Amygdala (tissue), 56 donors: ENCODE results near the gene ZNF608.

Experiments used
- DNase-seq, 56 donors: peaks; one replicate each; lab custom pipeline; 2025; lab: John Stamatoyannopoulos, UW

The ZNF608 gene

DNA sequence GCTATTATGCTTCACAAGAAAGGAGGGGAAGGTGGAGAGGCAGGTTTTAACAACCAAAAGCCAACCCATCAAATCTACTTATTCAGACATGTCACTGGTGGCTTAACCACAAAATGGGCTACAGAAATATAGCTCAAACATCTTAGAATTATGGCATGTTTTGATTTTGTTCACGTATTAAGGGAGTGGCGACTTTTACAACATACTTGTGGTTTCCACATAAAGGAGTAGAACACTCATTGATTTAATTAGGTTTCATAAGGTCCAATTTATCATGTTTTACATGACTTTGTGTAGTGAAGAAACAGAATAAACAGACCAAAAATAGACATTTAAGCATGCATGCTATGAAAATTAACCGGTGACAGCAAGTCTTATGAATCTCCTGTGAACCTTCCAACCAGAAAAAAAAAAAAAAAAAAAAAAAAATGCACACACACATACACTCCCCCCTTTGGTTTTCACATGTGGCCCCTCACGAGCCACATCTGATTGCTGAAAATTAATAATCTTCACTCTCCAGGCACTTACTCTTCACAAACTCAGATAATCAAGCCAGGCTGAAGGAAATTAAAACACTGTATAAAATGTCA, 5.4 kb downstream of the ZNF608 start:
- no peak for DNase-seq

DNA sequence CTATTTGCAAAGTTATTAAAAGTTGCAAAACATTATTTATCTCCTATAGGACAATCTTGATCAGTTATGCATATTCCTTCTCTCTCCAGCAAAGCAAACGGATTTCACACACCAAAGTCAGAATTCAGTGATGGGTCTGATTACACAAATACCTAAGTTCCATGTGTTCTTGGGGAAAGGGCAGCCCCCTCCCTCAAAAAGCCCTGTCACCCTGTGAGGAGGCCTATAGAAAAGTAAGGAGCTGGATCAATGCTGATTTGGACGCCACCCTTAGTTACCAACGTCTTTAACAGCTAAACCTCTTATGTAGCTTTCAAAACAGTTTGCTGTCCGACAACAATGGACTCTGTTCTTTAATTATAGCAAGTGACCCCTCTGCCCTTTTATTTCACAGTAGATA, 6.4 kb downstream of the ZNF608 start:
- DNase-seq = no peak

DNA sequence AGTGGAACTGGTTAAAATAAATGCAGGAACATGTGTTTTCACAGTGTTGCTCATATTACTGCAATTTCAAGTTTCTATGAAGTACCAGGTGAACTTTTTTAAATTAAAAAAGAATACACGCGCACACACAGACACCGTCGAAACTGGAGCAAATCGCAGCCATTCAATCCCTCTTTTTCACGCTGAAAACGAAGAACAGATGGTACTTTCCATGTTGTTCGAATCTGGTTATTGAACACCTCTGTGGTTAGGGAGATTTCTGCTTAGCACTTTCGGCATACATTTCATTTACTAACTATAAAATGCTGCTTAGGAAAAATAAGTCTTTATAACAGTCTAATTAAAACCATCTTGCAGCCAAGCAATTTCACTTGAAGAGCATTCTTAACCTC, 6.8 kb downstream of the ZNF608 start:
- DNase-seq = no peak

DNA sequence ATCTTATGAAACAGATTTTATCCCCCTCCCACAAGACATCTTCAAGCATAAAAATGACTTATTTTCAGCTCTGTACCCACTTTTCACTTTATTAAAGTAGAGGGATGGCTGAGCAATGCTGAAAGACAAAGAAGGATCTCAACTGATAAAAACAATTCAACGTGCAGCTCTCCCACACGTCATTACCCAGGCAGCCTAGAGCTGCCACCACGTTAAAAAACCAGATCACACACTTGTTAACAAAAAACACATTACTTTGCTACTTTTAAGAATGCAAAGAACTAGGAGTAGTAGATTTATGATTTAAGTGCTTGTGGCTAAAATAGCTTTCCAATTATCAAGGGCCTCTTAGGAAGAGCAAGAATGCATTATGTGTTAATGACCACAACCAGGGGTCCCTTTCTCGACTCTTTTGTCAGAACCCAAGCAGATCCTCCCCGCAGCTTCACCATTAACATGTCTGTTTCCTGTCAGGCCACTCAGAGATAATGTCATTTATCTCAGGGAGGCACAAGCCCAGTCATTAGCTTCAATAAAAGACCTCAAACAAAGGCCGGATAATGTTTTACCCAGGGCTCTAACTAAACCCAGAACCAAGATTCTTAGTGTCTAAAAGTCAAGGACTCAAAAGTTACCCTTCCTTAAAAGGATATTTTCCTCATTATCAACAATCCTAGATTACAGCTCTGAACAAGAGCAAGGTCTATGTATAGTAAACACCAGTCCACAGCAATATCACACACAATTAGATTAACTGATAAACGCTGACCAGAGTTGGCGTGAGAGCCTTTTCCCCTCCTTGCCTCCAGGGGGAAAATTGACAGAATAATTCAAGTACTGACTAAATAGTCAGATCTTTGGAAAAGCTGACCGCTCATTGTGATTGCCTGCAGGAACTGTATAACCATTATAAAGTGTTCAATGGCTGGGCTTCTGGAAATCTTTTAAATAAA, 7.5 kb downstream of the ZNF608 start:
- DNase-seq = peak in 1 of 56 donors; percentile 12

DNA sequence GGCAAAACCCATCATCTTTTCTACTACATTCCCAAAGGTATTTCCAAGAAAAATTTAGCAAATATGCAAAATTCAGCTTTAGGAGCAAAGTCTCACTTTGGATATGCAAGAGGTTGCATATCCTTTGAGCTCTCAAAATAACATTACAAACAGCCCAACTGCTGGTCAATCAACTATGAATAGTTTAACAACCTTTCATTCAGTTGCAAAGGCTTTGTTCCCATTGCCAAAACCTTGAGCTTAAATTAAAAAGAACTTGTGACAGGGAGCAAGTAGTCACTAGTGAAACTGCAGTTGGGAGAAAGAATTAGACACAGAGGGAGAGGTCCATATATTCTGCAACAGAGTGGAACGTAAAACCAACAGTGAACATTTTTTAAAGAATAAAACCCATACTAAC, 8.8 kb downstream of the ZNF608 start:
- DNase-seq = no peak

DNA sequence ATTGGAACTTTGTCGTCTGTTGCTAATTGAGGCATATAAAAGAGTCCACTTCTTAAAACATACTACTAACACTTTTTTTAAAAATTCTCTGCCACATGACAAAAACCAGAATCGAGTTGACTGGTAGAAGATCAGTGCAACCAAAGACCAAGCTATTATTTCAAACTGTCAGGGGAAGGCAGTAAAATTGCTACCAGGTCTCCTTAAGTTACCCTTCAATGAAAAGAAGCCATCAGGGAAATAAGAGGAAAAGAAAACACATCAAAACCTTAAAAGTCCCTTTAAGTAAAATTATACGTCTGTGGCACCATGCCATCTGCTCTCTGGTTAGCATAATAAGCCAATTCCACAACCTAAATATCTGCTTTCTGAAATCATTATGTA, 9.6 kb downstream of the ZNF608 start:
- DNase-seq = no peak

DNA sequence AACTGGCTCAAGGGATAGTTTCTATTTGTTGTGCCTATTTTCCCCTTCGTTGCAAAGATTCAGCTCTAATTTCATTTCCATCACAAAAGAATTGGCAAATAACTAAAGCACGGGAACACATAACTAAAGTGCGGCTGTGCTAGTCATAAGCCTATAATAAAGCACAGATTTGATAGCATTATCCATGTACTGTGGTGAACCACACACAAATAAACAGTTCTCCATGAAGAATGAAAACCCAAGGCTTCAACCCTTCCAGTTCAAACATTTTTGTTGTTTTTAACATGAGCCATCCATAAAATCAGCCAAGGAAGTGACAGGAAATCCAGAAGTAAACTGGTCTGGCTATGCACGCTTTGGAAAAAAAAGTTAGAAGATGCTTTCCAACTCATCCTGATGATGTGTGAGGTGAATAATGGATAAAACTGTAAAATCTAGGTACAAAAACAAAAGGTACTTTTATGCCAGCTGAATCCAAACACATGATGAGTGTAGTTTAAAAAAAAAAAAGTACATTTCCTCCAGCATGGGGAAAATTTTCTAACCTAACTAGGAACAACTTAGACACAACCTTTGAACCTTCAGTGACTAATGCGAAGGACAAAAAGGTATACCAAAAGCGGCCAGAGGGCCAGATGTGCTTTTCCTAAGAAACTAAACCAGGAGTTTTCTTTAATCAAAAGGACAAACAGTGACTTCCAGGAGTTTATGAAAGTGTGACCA, 10.2 kb downstream of the ZNF608 start:
- DNase-seq = no peak

DNA sequence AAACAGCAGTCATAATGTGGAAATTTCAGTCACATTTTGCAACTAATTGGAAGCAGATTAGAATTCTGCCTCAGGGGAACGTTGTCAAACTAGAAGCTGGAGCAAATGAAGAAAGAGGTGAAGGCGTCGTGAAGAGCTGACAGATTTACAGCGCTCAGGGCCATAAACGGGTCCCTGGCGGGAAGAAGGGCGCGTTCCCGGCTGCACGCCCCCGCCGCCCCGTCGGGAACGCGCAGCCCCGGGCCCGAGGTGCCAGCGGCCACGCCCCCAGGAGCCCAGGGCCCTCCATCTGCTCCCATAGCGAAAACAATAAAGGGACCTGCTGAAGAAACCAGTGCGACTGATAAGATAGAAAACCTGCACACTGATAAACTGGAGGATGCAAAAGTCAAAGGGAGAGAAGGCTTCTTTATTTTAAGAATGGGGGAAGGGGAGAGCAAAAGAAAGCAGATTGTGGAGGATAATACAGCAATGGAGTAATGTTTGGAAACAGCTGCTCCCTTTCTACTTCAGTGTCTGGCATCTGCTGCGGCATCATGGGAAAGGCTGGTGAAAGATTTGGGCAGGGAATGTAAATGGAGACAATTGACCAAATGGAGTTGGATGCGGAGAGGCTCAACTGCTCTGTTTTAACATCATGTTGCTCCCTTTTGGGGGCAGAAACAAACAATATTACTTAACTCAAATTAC, 11.1 kb downstream of the ZNF608 start:
- DNase-seq = peak in 5 of 56 donors; percentile 11 to 36 (median 26)

DNA sequence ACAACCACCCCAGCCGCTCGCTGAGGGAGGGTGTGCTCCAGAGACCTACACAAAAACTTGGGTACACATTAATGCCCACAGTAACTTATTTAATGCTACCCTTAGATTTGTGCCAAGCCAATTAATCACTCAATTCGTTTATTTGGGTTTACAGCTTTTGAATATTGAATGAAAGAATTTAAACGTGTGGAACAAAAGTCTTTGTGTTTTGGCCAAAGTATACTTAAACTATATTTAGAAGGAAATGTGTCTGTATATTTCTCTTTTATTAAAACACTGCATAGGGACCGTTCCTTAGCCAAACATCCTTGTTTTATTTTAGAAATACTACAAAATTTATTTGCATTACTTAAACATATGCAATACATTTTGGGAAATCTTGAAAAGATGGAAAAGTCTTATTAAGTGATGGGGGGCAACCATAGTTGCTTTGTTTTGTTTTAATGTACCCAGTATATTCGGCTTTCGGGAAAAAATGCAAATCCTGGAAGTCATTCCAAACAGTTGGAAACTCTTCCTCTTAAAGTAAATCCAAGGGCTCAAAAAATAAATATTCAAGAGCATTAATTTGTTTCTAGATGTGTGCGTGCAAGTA, 11.8 kb downstream of the ZNF608 start:
- no peak for DNase-seq

DNA sequence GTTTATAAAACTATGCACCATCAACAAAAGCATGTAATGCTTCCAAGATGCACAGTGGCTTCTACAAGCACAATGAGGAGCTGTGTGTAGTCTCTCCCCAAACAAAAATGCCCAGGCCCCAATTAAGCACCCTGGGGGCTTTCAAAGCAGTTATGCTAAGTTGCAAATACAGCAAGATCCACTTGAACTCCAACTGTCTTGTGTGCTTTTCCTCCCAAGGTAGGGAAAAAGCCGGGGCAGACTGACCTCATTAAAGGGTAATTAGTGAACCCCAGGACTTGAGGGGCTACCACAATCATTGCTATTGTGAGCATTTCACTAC, 13.1 kb downstream of the ZNF608 start:
- no peak for DNase-seq

DNA sequence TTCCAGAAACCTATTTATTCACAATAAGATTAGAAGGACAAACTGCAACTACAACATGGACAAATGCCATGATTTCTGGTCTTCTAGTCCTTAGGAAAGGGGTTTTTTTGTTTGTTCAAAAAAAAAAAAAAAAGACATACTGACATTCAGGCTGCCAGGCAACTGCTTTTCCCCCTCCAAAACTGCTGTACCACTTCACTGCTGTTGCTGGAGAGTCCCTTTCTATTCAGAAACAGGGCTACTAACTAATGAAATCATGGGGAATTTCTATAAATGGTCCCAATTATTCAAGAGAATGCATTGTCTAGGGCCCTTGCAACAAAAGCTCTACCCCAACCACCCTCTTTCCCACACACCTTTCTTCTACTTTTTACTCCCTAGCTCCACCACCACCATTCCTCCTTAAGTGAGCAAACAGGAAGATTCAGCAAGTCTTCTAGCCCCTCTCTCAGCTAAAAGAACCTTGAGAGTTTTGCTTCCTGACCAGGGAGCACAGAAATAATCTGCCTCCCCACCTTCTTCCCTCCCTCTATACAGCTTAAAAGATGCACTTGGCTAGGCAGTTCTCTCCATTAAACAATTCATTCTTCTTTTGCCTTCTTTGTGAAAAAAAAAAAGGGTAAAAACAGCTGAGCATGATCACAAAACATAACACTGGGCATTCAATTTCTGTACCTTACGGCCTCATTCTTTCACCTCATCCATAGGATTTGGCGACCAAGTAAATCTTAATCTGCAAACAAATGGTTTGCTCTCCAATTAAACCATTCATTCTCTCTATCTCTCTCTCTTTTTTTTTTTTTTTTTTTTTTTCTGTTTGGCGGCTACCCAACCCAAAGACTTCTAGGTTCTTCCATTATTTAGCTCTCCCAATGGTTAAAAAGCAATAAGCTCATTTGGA, 13.8 kb downstream of the ZNF608 start:
- DNase-seq = peak in 1 of 56 donors; percentile 6

DNA sequence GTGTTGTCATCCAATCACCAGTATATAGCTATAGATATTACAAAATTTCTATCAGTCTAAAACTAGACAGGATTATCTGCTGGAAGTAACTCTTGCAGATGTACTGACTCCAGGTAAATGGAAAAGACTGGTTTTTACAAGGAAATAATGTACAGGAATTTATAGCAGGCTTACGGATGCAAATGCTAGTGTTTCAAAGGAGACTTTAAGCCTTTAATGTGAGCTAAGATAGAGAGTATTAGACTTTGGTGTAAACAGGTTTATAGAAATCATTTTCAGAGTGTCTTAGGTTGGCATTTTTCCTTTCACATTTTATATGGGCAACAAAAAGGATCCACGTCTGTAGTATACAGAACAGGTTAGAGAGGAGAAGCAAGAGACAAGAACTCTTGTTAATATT, 16.1 kb downstream of the ZNF608 start:
- no peak for DNase-seq

DNA sequence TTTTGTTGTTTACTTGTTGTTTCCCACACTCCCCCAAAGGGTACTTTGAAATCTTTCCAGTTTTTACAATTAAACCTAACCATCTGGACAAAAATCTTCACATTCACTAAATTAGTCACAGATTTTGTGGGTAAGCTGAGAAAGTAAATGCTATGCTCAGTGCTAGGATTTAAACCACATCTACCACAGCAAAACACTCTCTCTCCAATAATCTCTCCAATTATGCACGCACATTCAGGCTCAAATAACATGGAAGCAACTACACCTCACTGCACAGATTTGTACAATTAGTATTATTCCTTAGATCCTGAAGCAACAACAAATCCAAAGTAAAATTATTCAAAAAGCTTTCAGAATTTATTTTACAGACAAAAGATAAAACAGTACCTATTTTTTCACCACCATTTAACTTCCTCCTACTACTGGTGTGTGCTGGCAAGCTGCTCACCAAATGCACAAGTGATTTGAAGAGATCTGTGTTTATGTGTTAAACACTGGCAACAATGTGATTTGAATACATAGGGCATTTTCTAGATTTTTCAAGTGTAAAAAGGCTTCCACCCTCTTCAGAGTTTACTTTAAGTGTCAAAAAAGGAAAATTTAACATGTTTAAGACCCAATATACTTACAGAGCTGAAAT, 16.6 kb downstream of the ZNF608 start:
- DNase-seq = no peak

DNA sequence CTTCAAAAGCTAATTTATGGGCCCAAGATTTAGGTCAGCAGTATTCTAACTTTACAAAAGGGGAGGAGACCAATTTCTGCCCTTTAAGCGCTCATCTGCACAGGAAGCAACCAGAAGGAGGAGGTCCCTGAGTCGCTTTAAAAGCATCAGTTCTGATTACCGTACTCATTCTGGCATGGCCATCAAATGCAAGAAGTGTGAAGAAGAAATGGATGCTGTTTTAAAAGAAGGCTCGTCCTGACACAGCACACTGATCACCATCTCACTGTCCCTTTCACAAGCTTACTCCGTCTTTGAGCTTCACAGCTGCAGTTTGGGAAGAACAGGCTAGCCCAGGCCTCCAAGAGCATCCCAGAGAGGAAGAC, 17.5 kb downstream of the ZNF608 start:
- no peak for DNase-seq

DNA sequence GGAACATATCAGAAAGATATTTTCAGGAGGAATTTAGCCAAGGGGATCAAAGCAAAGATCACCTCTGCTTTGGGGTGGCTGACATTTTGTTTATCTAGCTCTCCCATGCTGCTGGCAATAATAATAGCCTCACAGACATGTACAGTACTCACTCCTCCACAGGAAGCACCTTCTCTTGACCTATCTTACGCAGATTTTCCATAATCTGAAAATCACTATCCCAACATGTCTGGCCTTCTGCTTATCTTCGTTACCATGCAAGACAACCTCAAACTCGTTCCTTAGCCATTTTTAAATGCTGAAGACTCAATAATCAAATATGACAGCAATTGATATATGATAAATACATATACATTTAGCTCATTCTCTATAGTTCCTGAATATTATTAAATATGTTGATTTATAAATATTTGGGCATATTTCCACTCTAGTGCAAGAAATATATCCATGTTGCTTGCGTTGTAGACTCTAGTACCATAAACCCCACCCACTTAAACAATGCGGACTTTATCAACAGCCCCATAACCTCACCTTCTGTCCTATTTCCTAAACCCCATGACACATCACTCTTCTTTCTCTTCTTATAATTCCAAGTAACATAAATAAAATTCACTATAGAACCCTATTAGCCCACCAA, 18.0 kb downstream of the ZNF608 start:
- no peak for DNase-seq

DNA sequence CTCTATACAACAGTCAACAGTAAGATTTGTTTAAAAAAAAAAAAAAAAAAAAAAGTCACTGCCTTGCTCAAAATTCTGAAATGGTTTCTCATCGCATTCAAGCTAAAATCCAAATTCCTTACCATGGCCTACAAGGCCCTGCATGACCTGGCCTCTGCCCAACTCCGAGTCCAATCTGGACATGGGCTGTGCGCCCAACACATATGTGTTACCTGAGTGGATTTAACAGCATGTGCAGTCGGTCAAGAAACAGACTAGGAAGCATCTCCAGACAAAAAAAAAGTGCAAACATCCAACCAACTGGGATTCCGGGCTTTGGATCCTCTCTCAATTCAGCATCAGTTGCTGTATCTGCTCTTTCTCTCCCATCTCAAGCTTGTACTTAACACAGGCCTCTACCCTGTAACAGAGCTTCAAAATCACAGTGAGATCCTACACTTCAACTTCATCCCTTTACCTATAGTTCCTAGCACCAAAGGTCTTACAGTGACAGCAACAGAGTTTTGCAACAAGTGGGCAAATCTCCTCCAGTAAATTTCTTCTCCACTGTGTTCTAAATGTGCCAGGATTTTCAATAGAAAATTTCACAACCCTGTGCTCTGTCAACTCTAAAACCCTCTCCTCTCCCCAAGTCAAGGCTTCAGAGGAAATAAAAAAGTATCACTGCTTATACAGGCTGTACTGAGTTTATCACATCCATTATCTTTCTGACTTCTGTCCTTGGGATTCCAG, 19.6 kb downstream of the ZNF608 start:
- no peak for DNase-seq

DNA sequence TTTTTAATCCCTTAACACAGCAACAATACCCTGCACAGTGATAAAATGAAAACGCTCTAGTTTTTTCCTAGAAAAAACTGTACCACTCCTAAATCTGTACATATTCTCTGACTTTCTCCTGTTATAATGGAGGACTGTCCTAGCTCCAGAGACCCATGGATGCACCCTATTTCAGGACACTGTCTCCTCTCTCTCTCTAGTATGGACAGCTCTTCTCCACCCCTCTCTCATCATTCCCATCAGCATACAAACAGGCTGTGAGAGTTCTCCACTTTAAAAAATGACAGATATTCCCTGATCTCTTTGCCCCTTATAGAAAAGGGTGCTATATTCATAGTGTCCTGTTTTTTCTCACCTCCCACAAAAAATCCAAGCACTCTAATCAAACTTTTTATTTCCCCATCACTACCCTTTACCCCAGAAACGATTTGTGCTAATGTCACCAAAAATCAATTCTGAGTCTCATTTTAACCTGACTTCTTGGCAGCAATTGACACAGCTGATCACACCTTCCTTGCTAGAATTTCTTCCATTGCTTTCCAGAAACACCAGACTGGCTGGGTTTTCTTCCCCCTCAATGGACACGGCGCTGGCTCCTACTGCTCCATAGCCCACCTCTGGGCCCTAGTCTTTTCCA, 20.7 kb downstream of the ZNF608 start:
- no peak for DNase-seq
